SJSA1 (cell line): ENCODE measurements around the gene LATS2. TPM values are rescaled to one million over a fixed set of nuclear protein-coding genes. Genes with fewer than 3 reads are reported as not detected.
"Not testable (repeated sequence)": the region's sequence is repeated elsewhere in the genome, so short reads cannot be mapped to it uniquely, and the experiment has no call there.

Experiments used
- DNase-seq, 2 experiments: peaks; one replicate each; pipeline ENCODE4 v3.0.0-alpha.2; 2015 to 2020; ENCODE audit warnings: low spot score in 2 of 2, low read depth in 1 of 2
- H3K27ac ChIP-seq: fragments of 250-450 bp; sonication (Bioruptor Pico); 2 replicates; pipeline ENCODE4 v1.5.1; 2020; ENCODE audit warnings: mild to moderate bottlenecking, moderate library complexity
- H3K27me3 ChIP-seq: fragments of 250-450 bp; sonication (Bioruptor Pico); replicated peaks from 2 replicates; pipeline ENCODE4 v1.5.1; 2020; ENCODE audit warnings: mild to moderate bottlenecking, moderate library complexity
- H3K36me3 ChIP-seq: fragments of 250-450 bp; sonication (Bioruptor Pico); 2 replicates; pipeline ENCODE4 v1.5.1; 2020; ENCODE audit warnings: mild to moderate bottlenecking
- H3K4me1 ChIP-seq: fragments of 250-450 bp; sonication (Bioruptor Pico); replicated peaks from 2 replicates; pipeline ENCODE4 v1.6.1; 2021; ENCODE audit warnings: mild to moderate bottlenecking
- H3K4me3 ChIP-seq: fragments of 250-450 bp; sonication (Bioruptor Pico); 2 replicates; pipeline ENCODE4 v1.5.1; 2020; ENCODE audit warnings: mild to moderate bottlenecking
- H3K9me3 ChIP-seq: fragments of 250-450 bp; sonication (Bioruptor Pico); replicated peaks from 2 replicates; pipeline ENCODE4 v1.5.1; 2020; ENCODE audit warnings: mild to moderate bottlenecking
- total RNA-seq: library from RNA; depleted of rRNA; stranded (reverse); fragments of >200 nt; shearing (Covaris generic); gene quantifications from 2 replicates; pipeline ENCODE4 v1.2.3, GENCODE V29; 2014

Gene LATS2
- total RNA-seq, 1 experiment from 2014 or later = 14.4 TPM

- no peaks in the 10 kb centered on the region for H3K9me3 ChIP-seq
- no peak overlapping the region for H3K27ac ChIP-seq
- no peak overlapping the region for H3K4me3 ChIP-seq
These were observed 105.9 kb downstream of the LATS2 start for GRCh38 chr13:20955496-20955895.

DNA sequence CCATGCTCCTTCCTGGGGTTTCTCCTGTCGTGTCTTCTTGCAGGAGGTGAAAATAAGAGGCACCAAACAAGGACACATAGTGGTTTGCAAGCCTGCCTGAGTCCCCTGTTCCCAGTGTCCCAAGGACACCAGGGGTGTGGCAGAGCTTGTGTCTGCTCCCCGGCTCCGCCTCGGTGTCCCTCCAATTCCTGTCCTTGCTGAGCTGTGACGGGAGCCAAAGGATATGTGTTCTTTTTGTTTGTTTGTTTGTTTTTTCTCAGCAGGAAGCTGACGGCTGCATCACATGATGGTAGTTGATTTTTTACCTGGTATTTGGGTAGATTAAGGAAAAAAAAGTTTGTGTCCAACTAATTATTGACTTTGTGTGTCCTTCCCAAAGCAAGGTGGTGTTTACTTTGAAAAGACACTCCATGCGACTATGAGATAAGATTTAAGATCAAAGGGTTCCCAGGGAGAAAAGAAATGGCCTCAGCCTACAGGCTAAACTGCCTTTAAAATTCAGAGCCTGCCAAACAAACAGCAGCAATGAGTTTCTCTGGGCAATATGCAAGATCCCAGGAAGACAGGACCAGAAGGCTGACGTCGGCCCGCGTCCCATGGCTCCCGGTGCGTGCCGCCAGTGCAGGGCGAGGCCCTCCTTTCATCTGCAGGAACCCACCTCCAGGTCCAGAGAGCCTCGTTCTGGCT, 108.0 kb downstream of the LATS2 start:
- H3K27me3 ChIP-seq = no peaks in the 10 kb centered on the region
- H3K27ac ChIP-seq = no peak overlapping the region
- H3K4me3 ChIP-seq = no peak overlapping the region
- H3K9me3 ChIP-seq = no peaks in the 10 kb centered on the region
- H3K36me3 ChIP-seq = no peaks in the 10 kb centered on the region
- H3K4me1 ChIP-seq = no peaks in the 10 kb centered on the region
- no peak for DNase-seq

More at GRCh38 chr13:20955496-20955895, 105.9 kb downstream of the LATS2 start:
- DNase-seq = no peak
- Histone ChIP-seq H3K4me1 (no peaks in the 10 kb centered on the region), H3K27me3 (no peaks in the 10 kb centered on the region), H3K36me3 (no peaks in the 10 kb centered on the region)

DNA sequence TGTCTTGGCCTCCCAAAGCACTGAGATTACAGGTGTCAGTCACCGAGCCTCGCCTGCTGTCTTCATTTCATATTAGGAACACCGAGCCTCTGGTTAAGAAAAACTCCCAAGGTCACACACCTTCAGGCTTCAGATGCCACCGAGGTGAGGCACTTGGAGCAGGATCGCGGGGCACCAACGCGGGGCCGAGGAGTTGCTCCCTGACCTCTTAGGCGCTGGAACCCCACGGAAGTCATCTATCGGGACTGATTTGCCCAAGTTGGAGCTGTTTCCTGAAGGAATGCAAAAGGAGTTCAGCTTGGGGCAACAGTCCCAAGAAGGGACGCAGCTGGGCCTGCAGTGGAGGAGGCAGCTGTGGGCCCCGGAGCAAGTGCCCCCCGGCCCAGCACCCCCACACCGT, 108.5 kb downstream of the LATS2 start:
- Histone ChIP-seq H3K36me3 (no peaks in the 10 kb centered on the region), H3K4me3 (no peak overlapping the region), H3K27me3 (no peaks in the 10 kb centered on the region), H3K4me1 (no peaks in the 10 kb centered on the region), H3K27ac (no peak overlapping the region), H3K9me3 (no peaks in the 10 kb centered on the region)
- no peak for DNase-seq

DNA sequence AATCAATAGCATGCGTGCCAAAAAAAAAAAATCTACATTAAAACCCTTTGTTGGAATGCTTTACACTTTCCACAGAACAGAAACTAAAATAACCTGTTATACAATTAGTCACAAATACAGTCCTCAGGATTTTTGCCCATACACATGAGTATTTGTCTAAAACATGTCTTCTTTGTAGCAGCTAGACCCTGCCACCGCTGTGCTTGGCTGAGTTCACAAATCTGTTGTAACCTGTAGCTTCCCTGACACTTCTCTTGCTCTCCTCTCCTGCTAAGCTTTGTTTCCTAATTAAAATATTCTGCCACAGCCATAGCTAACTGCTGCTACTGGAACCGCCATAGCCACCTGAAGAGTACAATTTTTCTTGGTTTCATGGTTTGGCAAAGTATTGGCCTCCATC, 113.4 kb downstream of the LATS2 start:
- H3K27me3 ChIP-seq, H3K27ac ChIP-seq, DNase-seq, H3K4me1 ChIP-seq, H3K36me3 ChIP-seq, H3K9me3 ChIP-seq, H3K4me3 ChIP-seq: not testable (repeated sequence)

DNA sequence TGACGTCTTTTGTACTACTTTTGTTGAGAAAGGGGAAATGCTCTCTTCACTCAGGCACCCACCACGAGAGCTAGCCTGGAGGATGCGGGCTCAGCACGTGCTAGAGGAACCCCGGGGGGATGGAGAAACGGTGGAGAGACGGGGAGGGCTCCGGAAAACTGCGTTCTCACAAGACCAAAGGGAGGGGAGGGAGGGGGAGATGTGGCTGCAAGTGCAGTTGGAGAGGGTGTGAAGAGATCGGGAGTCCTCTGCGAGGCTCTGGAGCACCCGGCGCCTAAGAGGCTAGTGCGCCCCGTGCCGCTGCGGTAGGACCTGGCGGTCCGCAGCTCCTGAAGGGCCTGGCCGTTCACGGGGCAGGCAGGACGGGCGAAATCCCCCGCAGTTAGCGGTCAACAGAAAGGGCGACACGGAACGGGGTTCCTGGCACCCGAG, 115.4 kb downstream of the LATS2 start:
- Histone ChIP-seq H3K4me3 (no peak overlapping the region), H3K27me3 (no peaks in the 10 kb centered on the region), H3K27ac (no peak overlapping the region), H3K4me1 (peaks cover 6% of the 10 kb centered on the region), H3K36me3 (no peaks in the 10 kb centered on the region), H3K9me3 (no peaks in the 10 kb centered on the region)
- no peak for DNase-seq

DNA sequence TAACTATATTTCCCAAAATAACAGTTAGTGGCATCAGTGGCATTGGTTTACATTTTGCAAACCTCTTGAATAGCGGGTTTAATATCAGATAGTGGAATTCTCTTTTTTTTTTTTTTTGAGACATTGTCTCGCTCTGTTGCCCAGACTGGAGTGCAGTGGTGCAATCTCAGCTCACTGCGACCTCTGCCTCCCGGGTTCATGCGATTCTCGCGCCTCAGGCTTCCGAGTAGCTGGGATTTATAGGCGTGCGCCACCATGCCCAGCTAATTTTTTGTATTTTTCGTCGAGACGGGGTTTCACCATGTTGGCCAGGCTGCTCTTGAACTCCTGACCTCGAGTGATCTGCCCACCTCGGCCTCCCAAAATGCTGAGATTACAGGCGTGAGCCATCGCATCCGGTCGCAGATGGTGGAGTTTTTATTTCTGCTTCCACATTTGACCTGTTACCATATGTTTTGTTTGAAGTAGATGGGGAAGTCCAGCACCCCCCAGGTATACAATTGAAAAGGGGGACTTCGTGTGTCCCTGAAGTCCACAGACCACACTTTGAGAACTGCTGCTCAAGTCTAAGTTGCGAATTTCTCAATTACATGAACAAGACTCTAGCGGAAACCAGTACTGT, 118.3 kb downstream of the LATS2 start:
- Histone ChIP-seq H3K4me3 (peak overlapping the region; percentile 7), H3K27ac (peak overlapping the region; percentile 96), H3K36me3 (no peaks in the 10 kb centered on the region), H3K9me3 (no peaks in the 10 kb centered on the region), H3K27me3 (no peaks in the 10 kb centered on the region), H3K4me1 (peaks cover 16% of the 10 kb centered on the region)
- no peak for DNase-seq

DNA sequence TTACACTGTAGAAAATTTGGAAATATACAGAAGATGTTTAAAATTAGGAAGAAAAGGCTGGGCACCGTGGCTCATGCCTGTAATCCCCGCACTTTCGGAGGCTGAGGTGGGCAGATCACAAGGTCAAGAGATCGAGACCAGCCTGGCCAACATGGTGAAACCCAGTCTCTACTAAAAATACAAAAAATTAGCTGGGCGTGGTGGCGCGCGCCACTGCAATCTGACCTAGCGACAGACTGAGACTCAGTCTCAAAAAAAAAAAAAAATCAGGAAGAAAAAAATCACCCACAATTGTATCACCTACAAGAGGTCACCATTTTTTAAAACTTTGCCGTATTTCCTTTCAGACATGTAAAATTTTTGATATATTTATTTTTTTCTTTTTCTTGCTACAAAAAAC, 120.9 kb downstream of the LATS2 start:
- peaks cover 16% of the 10 kb centered on the region for H3K4me1 ChIP-seq
- H3K27ac ChIP-seq, H3K9me3 ChIP-seq, H3K4me3 ChIP-seq, DNase-seq, H3K27me3 ChIP-seq, H3K36me3 ChIP-seq: not testable (repeated sequence)

DNA sequence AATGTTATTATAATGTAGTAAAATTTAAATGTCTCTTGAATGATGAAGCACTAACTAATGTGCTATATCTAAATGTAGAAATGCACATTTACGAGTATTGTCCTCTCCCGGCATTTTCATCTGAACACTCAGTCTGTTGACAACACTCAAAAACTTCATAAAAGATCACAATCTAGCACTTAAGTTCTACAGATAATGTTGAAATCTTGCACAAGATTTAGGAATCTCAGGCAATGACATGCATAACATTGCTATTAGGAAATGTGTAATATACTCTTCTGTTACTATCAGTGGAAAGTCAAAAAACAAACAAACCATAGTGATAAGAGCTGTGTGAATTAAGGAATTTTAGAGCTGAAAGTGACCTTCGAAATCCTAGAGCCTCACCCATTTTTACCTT, 121.3 kb downstream of the LATS2 start:
- DNase-seq = no peak
- H3K27ac ChIP-seq = no peak overlapping the region
- H3K27me3 ChIP-seq = no peaks in the 10 kb centered on the region
- no peak overlapping the region for H3K4me3 ChIP-seq
- no peaks in the 10 kb centered on the region for H3K9me3 ChIP-seq
- H3K4me1 ChIP-seq = peaks cover 16% of the 10 kb centered on the region
- no peaks in the 10 kb centered on the region for H3K36me3 ChIP-seq

DNA sequence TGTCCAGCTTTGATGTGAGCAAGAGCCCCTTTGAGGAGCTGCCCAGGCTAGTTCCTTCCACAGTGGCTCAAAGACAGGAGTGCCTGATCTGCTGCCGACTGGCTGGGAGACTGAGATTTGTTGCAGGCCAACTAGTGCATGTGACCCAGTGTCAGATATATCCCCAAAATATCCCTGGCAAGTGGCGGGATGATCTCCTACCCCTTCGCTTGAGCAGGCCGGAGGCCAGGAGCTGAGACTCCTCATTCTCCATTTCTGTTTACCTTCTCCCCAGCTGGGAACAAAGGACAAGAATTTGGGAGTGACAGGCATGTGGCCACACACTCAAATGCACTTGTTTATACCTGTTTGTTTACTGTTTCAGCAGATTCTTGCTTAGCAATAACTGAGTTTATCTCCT, 121.7 kb downstream of the LATS2 start:
- H3K36me3 ChIP-seq = no peaks in the 10 kb centered on the region
- no peaks in the 10 kb centered on the region for H3K27me3 ChIP-seq
- no peak overlapping the region for H3K27ac ChIP-seq
- H3K4me1 ChIP-seq = peaks cover 16% of the 10 kb centered on the region
- DNase-seq = peak in 1 of 2 experiments; percentile 16
- no peak overlapping the region for H3K4me3 ChIP-seq
- H3K9me3 ChIP-seq = no peaks in the 10 kb centered on the region

DNA sequence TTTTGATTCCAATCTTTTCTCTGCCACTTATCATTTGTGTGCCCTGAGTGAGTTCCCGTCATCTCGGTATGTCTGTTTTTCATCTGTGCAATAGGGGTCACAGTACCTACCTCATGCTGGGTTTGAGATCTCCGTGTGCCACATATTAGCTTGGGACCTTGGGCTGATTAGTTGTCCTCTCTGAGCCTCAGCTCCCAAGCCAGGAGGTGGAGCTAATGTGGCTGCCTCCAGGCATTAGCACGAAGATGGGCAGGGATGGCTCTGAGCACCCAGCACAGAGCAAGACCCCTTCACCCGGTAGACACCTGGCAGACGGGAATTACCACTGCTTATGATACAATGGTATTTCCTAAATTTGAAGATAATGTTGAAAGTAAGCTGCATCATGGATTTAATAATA, 123.1 kb downstream of the LATS2 start:
- Histone ChIP-seq H3K4me1 (peaks cover 16% of the 10 kb centered on the region), H3K9me3 (no peaks in the 10 kb centered on the region), H3K4me3 (no peak overlapping the region)

GRCh38 chr13:20927596-20928257, 133.7 kb downstream of the LATS2 start:
- Histone ChIP-seq H3K27me3 (no peaks in the 10 kb centered on the region), H3K4me3 (no peak overlapping the region), H3K36me3 (no peaks in the 10 kb centered on the region), H3K4me1 (no peaks in the 10 kb centered on the region), H3K27ac (no peak overlapping the region), H3K9me3 (no peaks in the 10 kb centered on the region)
- DNase-seq = no peak

More for the DNA sequence above, 123.1 kb downstream of the LATS2 start:
- no peak for DNase-seq
- H3K27ac ChIP-seq = no peak overlapping the region
- no peaks in the 10 kb centered on the region for H3K36me3 ChIP-seq
- no peaks in the 10 kb centered on the region for H3K27me3 ChIP-seq

GRCh38 chr13:20925395-20925790, 136.0 kb downstream of the LATS2 start:
- not testable (repeated sequence) for H3K9me3 ChIP-seq, H3K4me3 ChIP-seq, H3K36me3 ChIP-seq, H3K27ac ChIP-seq, H3K27me3 ChIP-seq, H3K4me1 ChIP-seq, DNase-seq

GRCh38 chr13:20924758-20925394, 136.5 kb downstream of the LATS2 start:
- no peaks in the 10 kb centered on the region for H3K36me3 ChIP-seq
- peak; percentile 40 to 76 for DNase-seq

DNA sequence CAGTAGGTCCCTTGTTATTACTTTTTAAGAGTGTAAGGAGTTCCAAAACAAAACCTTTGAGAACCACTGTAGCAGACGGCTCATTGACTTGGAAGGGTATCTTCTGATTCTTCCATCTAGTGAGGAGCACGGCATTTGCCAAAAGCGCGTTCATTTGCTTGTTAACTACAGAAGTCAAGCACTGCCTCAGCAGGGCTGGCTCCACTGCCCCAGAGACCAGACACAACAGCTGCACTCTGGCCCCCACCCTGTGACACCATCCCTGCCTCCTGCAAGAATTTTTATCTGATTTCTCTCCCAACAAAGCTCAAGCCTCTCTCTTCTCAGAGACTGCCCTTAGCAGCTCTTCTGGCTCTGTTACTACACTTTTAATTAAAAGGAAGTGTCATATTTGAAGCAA, 138.1 kb downstream of the LATS2 start:
- H3K27me3 ChIP-seq = no peaks in the 10 kb centered on the region
- no peaks in the 10 kb centered on the region for H3K36me3 ChIP-seq
- no peaks in the 10 kb centered on the region for H3K4me1 ChIP-seq
- no peak for DNase-seq
- no peak overlapping the region for H3K27ac ChIP-seq
- no peak overlapping the region for H3K4me3 ChIP-seq
- H3K9me3 ChIP-seq = no peaks in the 10 kb centered on the region

More at GRCh38 chr13:20924758-20925394, 136.5 kb downstream of the LATS2 start:
- H3K4me3 ChIP-seq = no peak overlapping the region
- no peak overlapping the region for H3K27ac ChIP-seq
- no peaks in the 10 kb centered on the region for H3K9me3 ChIP-seq
- H3K4me1 ChIP-seq = no peaks in the 10 kb centered on the region
- no peaks in the 10 kb centered on the region for H3K27me3 ChIP-seq
